Mucosa of descending colon (tissue), 3 donors: ENCODE results near the gene RGL4. TPM values are rescaled to one million over a fixed set of nuclear protein-coding genes. Genes with fewer than 3 reads are reported as not detected.

Experiments used
- ATAC-seq: fragments of 200-7000 bp; cut with Tn5 transposase; one replicate; pipeline ENCODE4 v1.9.1; 2020; ENCODE audit warnings: mild to moderate bottlenecking, moderate library complexity
- DNase-seq, 3 donors: peaks; one replicate each; pipeline ENCODE4 v3.0.0-alpha.2; 2020
- H3K36me3 ChIP-seq: fragments of 200-600 bp; one replicate; pipeline ENCODE4 v1.8.0; 2021; ENCODE audit warnings: low read depth, mild to moderate bottlenecking
- H3K4me1 ChIP-seq: fragments of 200-600 bp; one replicate; pipeline ENCODE4 v1.8.0; 2021; ENCODE audit warnings: low read depth, mild to moderate bottlenecking
- H3K4me3 ChIP-seq: fragments of 200-600 bp; one replicate; pipeline ENCODE4 v1.8.0; 2021; ENCODE audit warnings: mild to moderate bottlenecking
- H3K9me3 ChIP-seq: fragments of 200-600 bp; one replicate; pipeline ENCODE4 v1.8.0; 2021; ENCODE audit warnings: mild to moderate bottlenecking
- intact Hi-C, 2 donors: fragments of 100-400 bp; cut with DNase I in 1 of 2; cut with micrococcal nuclease in 1 of 2; formaldehyde crosslinking; loops; one replicate each; pipeline versions ENCODE4 v1.11.0 to v1.11.1; 2022; cut with DNase I, micrococcal nuclease
- total RNA-seq, 3 donors: library from RNA; stranded (reverse); fragmentation: NEBNext Ultra II Directional in 2 of 3; extraction: Animal tissue kit (Norgen Biotek cat#: 25700) in 2 of 3; gene quantifications; one replicate each; pipeline versions ENCODE4 v1.2.1 to v1.2.4, GENCODE V29; 2021 to 2023
- TF ChIP-seq, protein P1 (sequence below): fragments of 200-600 bp; IDR thresholded peaks from one replicate; pipeline ENCODE4 v1.8.0; 2022; ENCODE audit warnings: antibody characterized with exemption, mild to moderate bottlenecking
- donor health status: DM: no; HTN: no; CAD: no; lungs with moderate emphysema.
- donor health status: DM: no; HTN: no; CAD: no.
- donor health status: DM: no; HTN: yes; CAD: no.

Gene RGL4
- total RNA-seq, 3 donors from 2014 or later, result 0.29 to 0.34 TPM; not detected in 1

DNA sequence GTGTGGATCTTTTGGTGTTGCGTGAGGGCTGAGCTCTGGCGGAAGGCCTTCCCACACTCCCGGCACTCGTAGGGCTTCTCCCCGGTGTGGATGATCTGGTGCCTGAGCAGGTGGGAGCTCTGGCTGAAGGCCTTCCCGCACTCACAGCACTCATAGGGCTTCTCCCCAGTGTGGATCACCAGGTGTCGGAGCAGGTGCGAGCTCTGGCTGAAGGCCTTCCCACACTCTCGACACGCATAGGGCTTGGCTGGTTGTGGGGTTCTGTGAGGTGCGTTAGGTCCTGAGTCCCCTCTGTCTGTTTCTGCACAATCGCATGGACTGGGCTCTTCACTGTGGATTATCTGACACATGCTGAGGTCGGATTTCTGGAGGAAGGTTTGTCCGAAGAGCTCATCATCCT is 53.7 kb downstream of the RGL4 start:
- no peaks in the 10 kb centered on the region for H3K36me3 ChIP-seq
- no peak for DNase-seq
- TF ChIP-seq, protein P1, sequence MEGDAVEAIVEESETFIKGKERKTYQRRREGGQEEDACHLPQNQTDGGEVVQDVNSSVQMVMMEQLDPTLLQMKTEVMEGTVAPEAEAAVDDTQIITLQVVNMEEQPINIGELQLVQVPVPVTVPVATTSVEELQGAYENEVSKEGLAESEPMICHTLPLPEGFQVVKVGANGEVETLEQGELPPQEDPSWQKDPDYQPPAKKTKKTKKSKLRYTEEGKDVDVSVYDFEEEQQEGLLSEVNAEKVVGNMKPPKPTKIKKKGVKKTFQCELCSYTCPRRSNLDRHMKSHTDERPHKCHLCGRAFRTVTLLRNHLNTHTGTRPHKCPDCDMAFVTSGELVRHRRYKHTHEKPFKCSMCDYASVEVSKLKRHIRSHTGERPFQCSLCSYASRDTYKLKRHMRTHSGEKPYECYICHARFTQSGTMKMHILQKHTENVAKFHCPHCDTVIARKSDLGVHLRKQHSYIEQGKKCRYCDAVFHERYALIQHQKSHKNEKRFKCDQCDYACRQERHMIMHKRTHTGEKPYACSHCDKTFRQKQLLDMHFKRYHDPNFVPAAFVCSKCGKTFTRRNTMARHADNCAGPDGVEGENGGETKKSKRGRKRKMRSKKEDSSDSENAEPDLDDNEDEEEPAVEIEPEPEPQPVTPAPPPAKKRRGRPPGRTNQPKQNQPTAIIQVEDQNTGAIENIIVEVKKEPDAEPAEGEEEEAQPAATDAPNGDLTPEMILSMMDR, result no peak
- no peak overlapping the region for H3K4me3 ChIP-seq
- no peak for ATAC-seq
- intact Hi-C loops, result no loop called here
- H3K9me3 ChIP-seq, result no peaks in the 10 kb centered on the region
- no peaks in the 10 kb centered on the region for H3K4me1 ChIP-seq

DNA sequence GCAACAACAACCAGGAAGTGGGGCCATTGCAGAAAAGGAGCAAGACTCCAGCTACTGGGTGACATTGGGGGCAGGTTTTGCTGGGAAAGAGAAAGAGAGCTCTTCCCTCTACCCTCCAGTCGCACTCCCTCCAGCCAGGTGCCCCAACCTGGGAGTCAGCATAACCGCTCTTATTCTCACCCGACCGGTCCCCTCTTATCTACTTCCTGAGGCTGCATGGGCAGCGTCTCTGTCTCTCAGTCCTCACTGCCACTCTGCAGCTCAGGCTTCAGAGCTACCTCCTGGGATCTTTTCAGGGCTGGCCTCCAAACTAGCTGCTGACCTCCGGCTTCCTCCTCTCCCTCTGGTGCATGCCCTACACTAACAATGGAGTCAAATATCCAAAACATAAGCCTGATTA is 55.0 kb downstream of the RGL4 start:
- intact Hi-C loops, result no loop called here
- Histone ChIP-seq H3K4me1 (peaks cover 8% of the 10 kb centered on the region), H3K36me3 (no peaks in the 10 kb centered on the region), H3K9me3 (no peaks in the 10 kb centered on the region), H3K4me3 (no peak overlapping the region)
- DNase-seq, result no peak
- TF ChIP-seq, protein P1, result no peak
- no peak for ATAC-seq

Other genes with a start within 250 kb of the RGL4 start
- not detected for gene IGLL1, start 110.7 kb upstream of the RGL4 start, total RNA-seq
- 1 to 10 TPM in 1 of 3 donors, under 1 TPM in 2; 0.65 to 1.9 (median 0.85) TPM for gene DRICH1, start 58.7 kb upstream of the RGL4 start, total RNA-seq
- 1 to 10 TPM; 3.4 to 7.5 (median 3.7) TPM for gene ZNF70, start 60.1 kb downstream of the RGL4 start, total RNA-seq
- gene VPREB3, start 63.4 kb downstream of the RGL4 start, total RNA-seq, result 1 to 10 TPM in 2 of 3 donors, under 1 TPM in 1; 0.79 to 1.8 (median 1.2) TPM
- under 1 TPM in 1 of 3 donors, not detected in 2; 0.44 TPM for gene C22orf15, start 72.0 kb downstream of the RGL4 start, total RNA-seq
- 100 to 1,000 TPM; 279 to 464 (median 462) TPM for gene CHCHD10, start 77.0 kb downstream of the RGL4 start, total RNA-seq
- gene MMP11, start 81.8 kb downstream of the RGL4 start, total RNA-seq, result 1 to 10 TPM; 2.0 to 6.3 (median 4.0) TPM
- 10 to 100 TPM; 60.1 to 85.1 (median 69.3) TPM for gene SMARCB1, start 96.0 kb downstream of the RGL4 start, total RNA-seq
- gene DERL3, start 148.0 kb downstream of the RGL4 start, total RNA-seq, result 10 to 100 TPM in 1 of 3 donors, 1 to 10 TPM in 2; 4.4 to 18.8 (median 7.9) TPM
- gene SLC2A11, start 166.9 kb downstream of the RGL4 start, total RNA-seq, result 10 to 100 TPM; 11.5 to 14.7 (median 12.5) TPM
- gene MIF, start 203.4 kb downstream of the RGL4 start, total RNA-seq, result 100 to 1,000 TPM; 142 to 414 (median 209) TPM